HAP-1 (cell line): ENCODE results near the gene F10.

Experiments
- DNase-seq, 2 experiments: peaks; one replicate each; pipeline ENCODE4 v3.0.0-alpha.2; 2016 to 2020; ENCODE audit warnings: low spot score in 2 of 2
- H3K27me3 ChIP-seq: fragments of 250-450 bp; sonication (Bioruptor Pico); 2 replicates; pipeline ENCODE4 v1.5.1; 2020; ENCODE audit warnings: low read depth, mild to moderate bottlenecking, moderate library complexity
- H3K36me3 ChIP-seq: fragments of 250-450 bp; sonication (Bioruptor Pico); replicated peaks from 2 replicates; pipeline ENCODE4 v1.5.1; 2020; ENCODE audit warnings: mild to moderate bottlenecking
- H3K4me1 ChIP-seq: fragments of 250-450 bp; sonication (Bioruptor Pico); 2 replicates; pipeline ENCODE4 v1.5.1; 2020; ENCODE audit warnings: mild to moderate bottlenecking
- H3K4me3 ChIP-seq: fragments of 250-450 bp; sonication (Bioruptor Pico); 2 replicates; pipeline ENCODE4 v1.5.1; 2020; ENCODE audit warnings: mild to moderate bottlenecking, moderate library complexity
- H3K9me3 ChIP-seq: fragments of 250-450 bp; sonication (Bioruptor Pico); 2 replicates; pipeline ENCODE4 v1.5.1; 2020; ENCODE audit warnings: mild to moderate bottlenecking, moderate library complexity
- in situ Hi-C: fragments of 300-500 bp; cut with MboI; formaldehyde crosslinking; loops from 3 replicates; pipeline ENCODE4 v1.14.3; 2020; ENCODE audit warnings: low sequenced_read_pairs, inconsistent platforms, mixed read lengths

Gene F10

GRCh38 chr13:113120300-113121182 lies 2.1 kb upstream of the F10 start:
- H3K27me3 ChIP-seq: no peaks in the 10 kb centered on the region
- no peaks in the 10 kb centered on the region for H3K4me1 ChIP-seq
- no peaks in the 10 kb centered on the region for H3K36me3 ChIP-seq
- H3K4me3 ChIP-seq: no peak overlapping the region
- no peak for DNase-seq
- in situ Hi-C loops: no loop called here
- no peaks in the 10 kb centered on the region for H3K9me3 ChIP-seq

GRCh38 chr13:113121183-113121927 lies 1.2 kb upstream of the F10 start:
- in situ Hi-C loops: no loop called here
- H3K36me3 ChIP-seq: no peaks in the 10 kb centered on the region
- no peak for DNase-seq

DNA sequence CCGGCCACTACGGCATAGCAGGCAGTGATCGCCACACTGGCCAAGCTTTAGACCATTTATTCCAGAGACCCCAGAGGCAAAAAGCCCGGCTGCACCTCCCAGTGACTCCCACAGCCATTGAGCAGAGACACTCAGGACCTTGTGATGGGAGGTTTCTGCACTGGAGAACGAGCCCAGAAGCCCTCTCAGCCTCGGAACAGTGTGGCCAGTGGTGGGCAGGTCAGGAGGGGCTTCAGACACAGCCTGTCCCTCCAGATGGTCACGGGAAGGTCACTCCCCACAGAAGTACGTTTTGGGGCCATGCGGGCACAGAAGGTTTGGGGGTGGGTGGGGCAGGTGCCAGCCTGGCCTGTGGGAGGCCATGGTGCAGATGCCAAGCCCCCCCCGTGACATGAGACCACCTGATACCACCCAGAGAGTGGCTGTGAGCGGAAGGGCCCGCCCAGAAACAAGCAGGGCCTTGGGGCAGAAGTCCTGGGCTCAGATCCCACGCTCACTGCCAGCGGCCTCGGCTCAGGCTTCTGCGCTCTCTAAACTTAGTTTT lies 599 bp upstream of the F10 start:
- in situ Hi-C loops: no loop called here
- H3K9me3 ChIP-seq: no peaks in the 10 kb centered on the region
- H3K36me3 ChIP-seq: no peaks in the 10 kb centered on the region
- no peak overlapping the region for H3K4me3 ChIP-seq
- H3K27me3 ChIP-seq: no peaks in the 10 kb centered on the region
- DNase-seq: no peak
- H3K4me1 ChIP-seq: no peaks in the 10 kb centered on the region

More at GRCh38 chr13:113121183-113121927, 1.2 kb upstream of the F10 start:
- no peaks in the 10 kb centered on the region for H3K4me1 ChIP-seq
- no peaks in the 10 kb centered on the region for H3K27me3 ChIP-seq
- H3K9me3 ChIP-seq: no peaks in the 10 kb centered on the region
- H3K4me3 ChIP-seq: no peak overlapping the region

- Histone ChIP-seq H3K36me3 (no peaks in the 10 kb centered on the region), H3K27me3 (no peaks in the 10 kb centered on the region), H3K4me3 (no peak overlapping the region), H3K4me1 (no peaks in the 10 kb centered on the region), H3K9me3 (no peaks in the 10 kb centered on the region)
- in situ Hi-C loops: no loop called here
- DNase-seq: peak in 1 of 2 experiments; percentile 40
Measured at GRCh38 chr13:113123226-113124201, 915 bp downstream of the F10 start.

DNA sequence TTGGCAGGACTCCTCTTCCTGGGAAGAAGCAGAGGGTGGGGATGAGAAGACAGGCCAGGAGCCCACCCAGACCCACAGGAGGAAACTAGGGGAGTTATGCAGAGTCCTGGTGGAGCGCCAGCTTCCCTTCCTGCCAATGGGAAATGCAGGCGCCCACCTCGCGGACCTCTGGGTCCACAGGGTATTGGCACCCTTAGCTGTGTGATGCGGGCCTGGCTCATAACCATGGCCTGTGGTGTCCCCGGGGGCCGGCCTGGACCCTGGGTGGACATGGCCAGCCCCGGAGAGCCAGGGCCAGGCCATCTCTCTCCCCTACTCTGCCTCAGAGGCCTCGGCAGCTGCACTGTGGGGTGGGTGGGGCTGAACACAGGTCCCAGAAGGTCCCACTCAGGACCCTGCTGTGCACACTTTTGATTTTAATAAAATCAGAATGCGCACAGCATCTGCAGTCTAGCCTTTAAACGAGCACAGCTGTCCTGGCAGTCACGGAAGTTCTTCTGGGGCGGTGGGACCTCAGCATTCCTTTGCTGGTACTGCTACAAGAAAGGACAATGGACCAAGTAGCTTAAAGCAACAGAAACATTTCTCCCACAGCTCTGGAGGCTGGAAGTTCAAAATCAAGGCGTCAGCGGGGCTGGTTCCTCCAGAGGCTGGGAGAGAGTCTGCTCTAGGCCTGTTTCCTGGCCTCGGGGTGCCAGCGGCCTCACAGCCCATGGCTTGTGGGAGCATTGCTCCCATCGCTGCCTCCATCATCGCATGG lies 1.8 kb downstream of the F10 start:
- H3K4me3 ChIP-seq: no peak overlapping the region
- DNase-seq: no peak
- in situ Hi-C loops: no loop called here

GRCh38 chr13:113125506-113126264 lies 3.1 kb downstream of the F10 start:
- Histone ChIP-seq H3K4me1 (no peaks in the 10 kb centered on the region), H3K36me3 (no peaks in the 10 kb centered on the region), H3K4me3 (no peak overlapping the region), H3K27me3 (no peaks in the 10 kb centered on the region), H3K9me3 (no peaks in the 10 kb centered on the region)
- DNase-seq: no peak
- in situ Hi-C loops: no loop called here

More for the DNA sequence above, 1.8 kb downstream of the F10 start:
- Histone ChIP-seq H3K9me3 (no peaks in the 10 kb centered on the region), H3K4me1 (no peaks in the 10 kb centered on the region), H3K27me3 (no peaks in the 10 kb centered on the region), H3K36me3 (no peaks in the 10 kb centered on the region)

GRCh38 chr13:113126265-113127150 lies 3.9 kb downstream of the F10 start:
- Histone ChIP-seq H3K9me3 (no peaks in the 10 kb centered on the region), H3K27me3 (no peaks in the 10 kb centered on the region), H3K4me3 (no peak overlapping the region), H3K4me1 (no peaks in the 10 kb centered on the region), H3K36me3 (no peaks in the 10 kb centered on the region)
- in situ Hi-C loops: no loop called here
- DNase-seq: no peak

- peaks cover 4% of the 10 kb centered on the region for H3K9me3 ChIP-seq
- no peaks in the 10 kb centered on the region for H3K36me3 ChIP-seq
- in situ Hi-C loops: no loop called here
- no peak for DNase-seq
- H3K4me1 ChIP-seq: no peaks in the 10 kb centered on the region
- H3K4me3 ChIP-seq: no peak overlapping the region
- no peaks in the 10 kb centered on the region for H3K27me3 ChIP-seq
Measured at GRCh38 chr13:113129480-113129879, 6.9 kb downstream of the F10 start.

DNA sequence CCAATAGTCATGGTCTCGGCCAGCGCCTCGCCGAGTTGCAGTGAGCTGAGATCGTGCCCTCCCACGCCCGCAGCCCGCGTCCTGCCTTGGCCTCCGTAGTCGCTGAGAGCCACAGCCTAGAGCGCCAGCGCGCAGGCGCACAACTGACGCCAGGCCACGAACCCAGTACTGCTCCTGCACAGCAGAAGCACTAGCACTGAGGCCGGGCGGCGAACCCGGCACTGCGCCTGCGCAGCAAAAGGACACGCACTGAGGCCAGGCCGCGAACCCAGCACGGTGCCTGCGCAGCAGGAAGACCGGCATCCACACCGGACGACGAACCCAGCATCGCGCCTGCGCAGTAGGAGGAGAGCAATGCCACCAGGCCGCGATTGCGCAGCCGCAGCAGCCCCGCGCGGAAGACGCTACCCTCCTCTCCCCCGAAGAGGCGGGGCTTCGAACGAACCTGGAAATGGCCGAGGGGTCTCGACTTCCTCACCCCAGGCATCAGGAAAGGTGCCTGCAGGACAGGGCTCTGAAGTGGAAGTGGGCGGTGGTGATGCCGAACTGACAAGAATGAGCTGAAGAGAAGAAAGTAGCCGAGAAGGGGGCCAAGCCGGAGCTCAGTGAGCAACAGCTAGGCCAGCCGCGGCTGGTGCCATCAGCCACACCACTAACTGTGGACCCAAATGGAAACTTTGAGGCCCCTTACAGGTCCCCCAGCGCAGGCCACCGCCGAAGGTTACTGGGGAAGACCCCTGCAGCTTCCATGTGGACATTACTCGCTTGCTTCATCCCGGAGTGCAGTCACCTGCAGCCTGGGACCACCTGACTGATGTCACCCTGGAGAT lies 7.5 kb downstream of the F10 start:
- in situ Hi-C loops: no loop called here
- DNase-seq: no peak
- H3K4me1 ChIP-seq: peaks cover under 1% of the 10 kb centered on the region; the same call in 1 of the 2 replicates
- peaks cover 6% of the 10 kb centered on the region for H3K9me3 ChIP-seq
- H3K27me3 ChIP-seq: no peaks in the 10 kb centered on the region
- H3K36me3 ChIP-seq: no peaks in the 10 kb centered on the region
- no peak overlapping the region for H3K4me3 ChIP-seq

DNA sequence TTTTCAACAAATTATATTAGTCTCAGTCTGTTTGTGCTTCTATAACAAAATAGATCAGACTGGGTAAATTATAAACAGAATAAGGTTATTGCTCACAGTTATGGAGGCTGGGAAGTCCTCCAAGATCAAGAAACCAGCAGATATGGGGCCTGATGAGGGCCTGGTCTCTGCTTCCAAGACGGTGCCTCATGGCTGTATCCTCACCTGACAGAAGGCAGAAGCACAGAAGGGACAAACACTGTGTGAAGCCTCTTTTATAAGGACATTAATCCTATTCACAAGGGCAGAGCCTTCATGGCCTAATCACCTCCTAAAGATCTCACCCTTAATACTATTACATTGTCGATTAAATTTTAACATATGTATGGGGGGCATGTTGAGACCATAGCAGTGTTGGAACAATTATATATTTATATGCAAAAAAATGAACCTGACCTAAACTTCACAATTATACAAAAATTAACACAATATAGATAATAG lies 12.7 kb downstream of the F10 start:
- in situ Hi-C loops: no loop called here
- DNase-seq: peak; percentile 61 to 93
- peaks cover 6% of the 10 kb centered on the region for H3K9me3 ChIP-seq
- no peaks in the 10 kb centered on the region for H3K36me3 ChIP-seq
- H3K4me3 ChIP-seq: no peak overlapping the region
- no peaks in the 10 kb centered on the region for H3K27me3 ChIP-seq
- peaks cover 30% of the 10 kb centered on the region for H3K4me1 ChIP-seq
